GF-D8 (cell line): ENCODE measurements around the gene IL1R1.
A peak's percentile ranks its signal among the peaks of the same experiment; 100 is the strongest.
"Not testable (repeated sequence)": the region's sequence is repeated elsewhere in the genome, so short reads cannot be mapped to it uniquely, and the experiment has no call there.

ENCODE experiments used
- DNase-seq: peaks from one replicate; lab custom pipeline; 2025; lab: John Stamatoyannopoulos, UW

The IL1R1 gene

GRCh38 chr2:102111823-102112222 lies 30.7 kb upstream of the IL1R1 start:
- no peak for DNase-seq

GRCh38 chr2:102112271-102112670 lies 30.3 kb upstream of the IL1R1 start:
- DNase-seq = no peak

- no peak for DNase-seq
Observed at GRCh38 chr2:102112692-102113665, 29.6 kb upstream of the IL1R1 start.

- DNase-seq = no peak
Observed at GRCh38 chr2:102114290-102114721, 28.2 kb upstream of the IL1R1 start.

- no peak for DNase-seq
Observed at GRCh38 chr2:102114851-102115497, 27.6 kb upstream of the IL1R1 start.

GRCh38 chr2:102116630-102117471 lies 25.7 kb upstream of the IL1R1 start:
- no peak for DNase-seq

- DNase-seq = no peak
Observed at GRCh38 chr2:102117472-102117858, 25.1 kb upstream of the IL1R1 start.

GRCh38 chr2:102119255-102119654 lies 23.3 kb upstream of the IL1R1 start:
- DNase-seq = no peak

GRCh38 chr2:102120261-102120660 lies 22.3 kb upstream of the IL1R1 start:
- DNase-seq = no peak

GRCh38 chr2:102120701-102121159 lies 21.8 kb upstream of the IL1R1 start:
- DNase-seq = no peak

- DNase-seq = no peak
Observed at GRCh38 chr2:102122115-102122514, 20.4 kb upstream of the IL1R1 start.

GRCh38 chr2:102122909-102123308 lies 19.6 kb upstream of the IL1R1 start:
- DNase-seq = no peak

- DNase-seq = not testable (repeated sequence)
Observed at GRCh38 chr2:102124421-102124820, 18.1 kb upstream of the IL1R1 start.

- DNase-seq = no peak
Observed at GRCh38 chr2:102126169-102126568, 16.4 kb upstream of the IL1R1 start.

GRCh38 chr2:102126660-102127059 lies 15.9 kb upstream of the IL1R1 start:
- DNase-seq = no peak

GRCh38 chr2:102129082-102129481 lies 13.5 kb upstream of the IL1R1 start:
- no peak for DNase-seq

- peak; percentile 85 for DNase-seq
Observed at GRCh38 chr2:102129951-102130646, 12.4 kb upstream of the IL1R1 start.

- DNase-seq = no peak
Observed at GRCh38 chr2:102130647-102130991, 11.9 kb upstream of the IL1R1 start.

GRCh38 chr2:102131564-102131963 lies 11.0 kb upstream of the IL1R1 start:
- DNase-seq = no peak

- no peak for DNase-seq
Observed at GRCh38 chr2:102137138-102137537, 5.4 kb upstream of the IL1R1 start.

- peak; percentile 75 for DNase-seq
Observed at GRCh38 chr2:102138331-102138730, 4.2 kb upstream of the IL1R1 start.

- no peak for DNase-seq
Observed at GRCh38 chr2:102139851-102140250, 2.7 kb upstream of the IL1R1 start.
